NCI-H146 treated with DMSO at 0.1 percent for 48 hours (cell line): Measurements from ENCODE around the gene KCTD17.

Source experiments
- DNase-seq: peaks from one replicate; lab custom pipeline; 2025; ENCODE audit not compliant: unreplicated experiment; lab: John Stamatoyannopoulos, UW

The KCTD17 gene

GRCh38 chr22:37075822-37076433 lies 24.4 kb downstream of the KCTD17 start:
- DNase-seq, result no peak

- DNase-seq, result no peak
Observed at GRCh38 chr22:37077802-37078448, 26.4 kb downstream of the KCTD17 start.

GRCh38 chr22:37079158-37079557 lies 27.6 kb downstream of the KCTD17 start:
- DNase-seq, result no peak

GRCh38 chr22:37079668-37080171 lies 28.2 kb downstream of the KCTD17 start:
- DNase-seq, result no peak

- no peak for DNase-seq
Observed at GRCh38 chr22:37080438-37080837, 28.9 kb downstream of the KCTD17 start.

GRCh38 chr22:37080838-37081237 lies 29.3 kb downstream of the KCTD17 start:
- no peak for DNase-seq

GRCh38 chr22:37082251-37082873 lies 30.8 kb downstream of the KCTD17 start:
- DNase-seq, result no peak

- no peak for DNase-seq
Observed at GRCh38 chr22:37083914-37084313, 32.4 kb downstream of the KCTD17 start.

GRCh38 chr22:37084385-37084784 lies 32.8 kb downstream of the KCTD17 start:
- DNase-seq, result no peak

- DNase-seq, result no peak
Observed at GRCh38 chr22:37086184-37086583, 34.6 kb downstream of the KCTD17 start.

- DNase-seq, result no peak
Observed at GRCh38 chr22:37088108-37088605, 36.6 kb downstream of the KCTD17 start.

GRCh38 chr22:37088750-37089408 lies 37.3 kb downstream of the KCTD17 start:
- no peak for DNase-seq

GRCh38 chr22:37089434-37089833 lies 37.9 kb downstream of the KCTD17 start:
- DNase-seq, result no peak

GRCh38 chr22:37090920-37091695 lies 39.6 kb downstream of the KCTD17 start:
- DNase-seq, result no peak

GRCh38 chr22:37091994-37092393 lies 40.5 kb downstream of the KCTD17 start:
- no peak for DNase-seq

GRCh38 chr22:37092997-37093396 lies 41.5 kb downstream of the KCTD17 start:
- no peak for DNase-seq

GRCh38 chr22:37094239-37094638 lies 42.7 kb downstream of the KCTD17 start:
- DNase-seq, result no peak

GRCh38 chr22:37095113-37095512 lies 43.6 kb downstream of the KCTD17 start:
- DNase-seq, result no peak

- no peak for DNase-seq
Observed at GRCh38 chr22:37097346-37097745, 45.8 kb downstream of the KCTD17 start.

GRCh38 chr22:37098976-37099591 lies 47.5 kb downstream of the KCTD17 start:
- DNase-seq, result no peak
